ENCODE data around the gene CACNA2D3. TPM values are rescaled to one million over a fixed set of nuclear protein-coding genes. Genes with fewer than 3 reads are reported as not detected.

The CACNA2D3 gene
- total RNA-seq, 1 experiment from 2014 or later: 0.59 TPM

- no peaks in the 10 kb centered on the region for H3K4me1 ChIP-seq (replicated peaks; ENCODE audit: insufficient read depth)
- no peak overlapping the region for H3K27ac ChIP-seq
- H3K79me2 ChIP-seq (ENCODE audit: low read depth): no peaks in the 10 kb centered on the region
- TF ChIP-seq CTCF (conservative IDR thresholded peaks at IDR 0.05): no peak
- TF ChIP-seq EZH2 (IDR thresholded peaks at IDR 0.05; ENCODE audit: low read depth): no peak
- no TSS peak for BruUV-seq (replicated peaks)
- H3K4me2 ChIP-seq: no peak overlapping the region
- H3K27me3 ChIP-seq (ENCODE audit: insufficient read depth, low read depth): peaks cover 36% of the 10 kb centered on the region
- no peaks in the 10 kb centered on the region for H3F3A ChIP-seq (ENCODE audit: insufficient read depth, low read depth)
- ChIA-PET CTCF (no interaction called here), POLR2A (ENCODE audit: unreplicated experiment) (no interaction called here)
- intact Hi-C loops (cut with micrococcal nuclease; ENCODE audit: unreplicated experiment): no loop called here
- no peak for DNase-seq
- H2AFZ ChIP-seq: no peak overlapping the region
- H4K20me1 ChIP-seq (ENCODE audit: insufficient read depth): no peaks in the 10 kb centered on the region
- no peaks in the 10 kb centered on the region for H3K9me2 ChIP-seq (ENCODE audit: insufficient read depth)
- no peaks in the 10 kb centered on the region for H3K9me3 ChIP-seq (ENCODE audit: insufficient read depth, low read depth)
- no peak overlapping the region for H3K4me3 ChIP-seq
- H3K36me3 ChIP-seq (ENCODE audit: low read depth): no peaks in the 10 kb centered on the region
Observed at GRCh38 chr3:54663501-54664011, 541.2 kb downstream of the CACNA2D3 start.

- intact Hi-C loops (cut with micrococcal nuclease; ENCODE audit: unreplicated experiment): no loop called here
- H3K4me1 ChIP-seq (replicated peaks; ENCODE audit: insufficient read depth): no peaks in the 10 kb centered on the region
- BruUV-seq (replicated peaks): no TSS peak
- TF ChIP-seq CTCF (conservative IDR thresholded peaks at IDR 0.05) (no peak), EZH2 (IDR thresholded peaks at IDR 0.05; ENCODE audit: low read depth) (no peak)
- peaks cover 35% of the 10 kb centered on the region for H3K27me3 ChIP-seq (ENCODE audit: insufficient read depth, low read depth)
- ChIA-PET POLR2A (ENCODE audit: unreplicated experiment) (no interaction called here), CTCF (no interaction called here)
- no peaks in the 10 kb centered on the region for H3K36me3 ChIP-seq (ENCODE audit: low read depth)
- no peak overlapping the region for H3K4me2 ChIP-seq
- H3K79me2 ChIP-seq (ENCODE audit: low read depth): no peaks in the 10 kb centered on the region
- H4K20me1 ChIP-seq (ENCODE audit: insufficient read depth): no peaks in the 10 kb centered on the region
- no peak overlapping the region for H2AFZ ChIP-seq
- no peak for DNase-seq
- no peak overlapping the region for H3K27ac ChIP-seq
- H3K9me2 ChIP-seq (ENCODE audit: insufficient read depth): no peaks in the 10 kb centered on the region
- no peak overlapping the region for H3K4me3 ChIP-seq
- no peaks in the 10 kb centered on the region for H3F3A ChIP-seq (ENCODE audit: insufficient read depth, low read depth)
- no peaks in the 10 kb centered on the region for H3K9me3 ChIP-seq (ENCODE audit: insufficient read depth, low read depth)
Observed at GRCh38 chr3:54665016-54665600, 542.8 kb downstream of the CACNA2D3 start.

- no peaks in the 10 kb centered on the region for H4K20me1 ChIP-seq (ENCODE audit: insufficient read depth)
- no peak for TF ChIP-seq CTCF (conservative IDR thresholded peaks at IDR 0.05)
- no peak for TF ChIP-seq EZH2 (IDR thresholded peaks at IDR 0.05; ENCODE audit: low read depth)
- intact Hi-C loops (cut with micrococcal nuclease; ENCODE audit: unreplicated experiment): no loop called here
- H3K9me3 ChIP-seq (ENCODE audit: insufficient read depth, low read depth): no peaks in the 10 kb centered on the region
- BruUV-seq (replicated peaks): no TSS peak
- H3K79me2 ChIP-seq (ENCODE audit: low read depth): no peaks in the 10 kb centered on the region
- POLR2A ChIA-PET (ENCODE audit: unreplicated experiment): no interaction called here
- CTCF ChIA-PET: no interaction called here
- peaks cover 15% of the 10 kb centered on the region; the same call in 1 of the 2 replicates for H3K27me3 ChIP-seq (ENCODE audit: insufficient read depth, low read depth)
- no peaks in the 10 kb centered on the region for H3F3A ChIP-seq (ENCODE audit: insufficient read depth, low read depth)
- no peak overlapping the region for H2AFZ ChIP-seq
- H3K9me2 ChIP-seq (ENCODE audit: insufficient read depth): no peaks in the 10 kb centered on the region
- DNase-seq: no peak
- no peaks in the 10 kb centered on the region for H3K36me3 ChIP-seq (ENCODE audit: low read depth)
- no peak overlapping the region for H3K4me3 ChIP-seq
- no peak overlapping the region for H3K4me2 ChIP-seq
- H3K4me1 ChIP-seq (replicated peaks; ENCODE audit: insufficient read depth): no peaks in the 10 kb centered on the region
- no peak overlapping the region for H3K27ac ChIP-seq
Observed at GRCh38 chr3:54668236-54668635, 545.9 kb downstream of the CACNA2D3 start.

Measured in PC-9 (cell line).